SK-N-SH (cell line): ENCODE measurements around the gene KRT6B. TPM values are rescaled to one million over a fixed set of nuclear protein-coding genes. Genes with fewer than 3 reads are reported as not detected.

Experiments
- CTCF ChIA-PET: fragments of 300-600, 350-600 bp; formaldehyde crosslinking; extraction: SDS; loops from one replicate; lab custom pipeline; 2021; lab: Yijun Ruan, JAX
- POLR2A ChIA-PET: fragments of 350-600 bp; sonication (Branson Sonifier 250); formaldehyde crosslinking; extraction: SDS; loops from one replicate; lab custom pipeline; 2020; ENCODE audit warnings: antibody characterized with exemption, inconsistent platforms; lab: Yijun Ruan, JAX
- DNase-seq: peaks from one replicate; pipeline ENCODE4 v3.0.0; 2012
- H2AFZ ChIP-seq: fragments of 200-600 bp; sonication (generic); 2 replicates; pipeline ENCODE4 v1.8.1; 2016; ENCODE audit warnings: antibody characterized with exemption, mild to moderate bottlenecking, low read depth
- H3F3A ChIP-seq: fragments of 200-600 bp; sonication (generic); replicated peaks from 2 replicates; pipeline ENCODE3; 2016; ENCODE audit warnings: antibody characterized with exemption, mild to moderate bottlenecking; ENCODE audit not compliant: insufficient read depth
- H3K27ac ChIP-seq, 2 experiments: fragments of 200-500 bp in 1 of 2; fragments of 200-600 bp in 1 of 2; sonication (Bioruptor generic) in 1 of 2; sonication (generic), shearing (Covaris generic) in 1 of 2; 2 replicates each; pipeline versions ENCODE4 v1.5.1 to v1.6.1; 2014 to 2016; ENCODE audit warnings: low read depth in 2 of 2, inconsistent platforms in 1 of 2, low read length in 1 of 2, mild to moderate bottlenecking in 1 of 2, mixed read lengths in 1 of 2
- H3K27me3 ChIP-seq: fragments of 200-600 bp; sonication (generic), shearing (Covaris generic); 2 replicates; pipeline ENCODE4 v1.6.1; 2016; ENCODE audit warnings: mixed run types; ENCODE audit not compliant: insufficient read depth
- H3K36me3 ChIP-seq, 2 experiments: fragments of 200-500 bp in 1 of 2; fragments of 200-600 bp in 1 of 2; sonication (Bioruptor generic) in 1 of 2; sonication (generic) in 1 of 2; replicated peaks in 1 of 2; 2 replicates each; pipeline versions ENCODE3 to v1.5.1; 2014 to 2016; ENCODE audit warnings: low read length in 1 of 2, mild to moderate bottlenecking in 1 of 2; ENCODE audit not compliant: insufficient read depth in 2 of 2, control insufficient read depth in 1 of 2
- H3K4me1 ChIP-seq, 2 experiments: fragments of 200-500 bp in 1 of 2; fragments of 200-600 bp in 1 of 2; sonication (Bioruptor generic) in 1 of 2; sonication (generic), shearing (Covaris generic) in 1 of 2; 2 replicates each; pipeline versions ENCODE4 v1.5.1 to v1.6.1; 2014 to 2016; ENCODE audit warnings: low read depth in 1 of 2, low read length in 1 of 2, mixed run types in 1 of 2; ENCODE audit not compliant: insufficient read depth in 2 of 2, control insufficient read depth in 1 of 2
- H3K4me2 ChIP-seq: fragments of 200-600 bp; sonication (generic), shearing (Covaris generic); 2 replicates; pipeline ENCODE4 v1.6.1; 2017; ENCODE audit warnings: mixed run types
- H3K4me3 ChIP-seq, 2 experiments: fragments of 200-500 bp in 1 of 2; fragments of 200-600 bp in 1 of 2; sonication (Bioruptor generic) in 1 of 2; sonication (generic), shearing (Covaris generic) in 1 of 2; 2 replicates each; pipeline versions ENCODE4 v1.5.1 to v1.8.1; 2014 to 2016; ENCODE audit warnings: low read depth in 2 of 2, inconsistent platforms in 1 of 2, low read length in 1 of 2, mild to moderate bottlenecking in 1 of 2, mixed read lengths in 1 of 2, moderate library complexity in 1 of 2
- H3K79me2 ChIP-seq: fragments of 200-600 bp; sonication (generic); 2 replicates; pipeline ENCODE4 v1.8.1; 2017; ENCODE audit warnings: mild to moderate bottlenecking; ENCODE audit not compliant: insufficient read depth
- H3K9ac ChIP-seq: fragments of 200-600 bp; sonication (generic); 2 replicates; pipeline ENCODE4 v1.6.1; 2017; ENCODE audit warnings: mixed run types
- H3K9me2 ChIP-seq: fragments of 200-600 bp; sonication (generic); 2 replicates; pipeline ENCODE4 v1.6.1; 2017; ENCODE audit warnings: mixed run types
- H3K9me3 ChIP-seq: fragments of 200-600 bp; sonication (generic); 2 replicates; pipeline ENCODE4 v1.6.1; 2017; ENCODE audit warnings: mixed run types, mild to moderate bottlenecking, moderate library complexity
- H4K20me1 ChIP-seq: fragments of 200-600 bp; sonication (generic); 2 replicates; pipeline ENCODE4 v1.6.1; 2017; ENCODE audit warnings: mild to moderate bottlenecking, mixed run types; ENCODE audit not compliant: insufficient read depth
- CTCF ChIP-seq: fragments of 200-600 bp; sonication (generic); IDR thresholded peaks from 2 replicates; pipeline ENCODE4 v1.6.1; 2017; ENCODE audit warnings: antibody characterized with exemption, mild to moderate bottlenecking, moderate library complexity
- ELF1 ChIP-seq: IDR thresholded peaks from 2 replicates; pipeline ENCODE4 v1.4.0; 2012
- FOSL2 ChIP-seq: IDR thresholded peaks from 2 replicates; pipeline ENCODE4 v1.4.0; 2012; ENCODE audit warnings: low read depth, mild to moderate bottlenecking, moderate library complexity, borderline replicate concordance
- FOXM1 ChIP-seq: IDR thresholded peaks from 2 replicates; pipeline ENCODE4 v1.4.0; 2012; ENCODE audit warnings: low read depth, mild to moderate bottlenecking
- GABPA ChIP-seq: IDR thresholded peaks from 2 replicates; pipeline ENCODE4 v1.4.0; 2012; ENCODE audit warnings: low read depth, mild to moderate bottlenecking
- JUND ChIP-seq: IDR thresholded peaks from 2 replicates; pipeline ENCODE4 v1.4.0; 2012
- MAX ChIP-seq: IDR thresholded peaks from 2 replicates; pipeline ENCODE4 v1.4.0; 2012; ENCODE audit warnings: low read depth
- MXI1 ChIP-seq: IDR thresholded peaks from 2 replicates; pipeline ENCODE4 v1.6.1; 2012; ENCODE audit warnings: mild to moderate bottlenecking, low read depth, low read length, improper control_type of control experiment
- RAD21 ChIP-seq: IDR thresholded peaks from 2 replicates; pipeline ENCODE4 v1.6.1; 2012; ENCODE audit warnings: mild to moderate bottlenecking, low read length
- RCOR1 ChIP-seq: fragments of 150-350 bp; IDR thresholded peaks from 2 replicates; pipeline ENCODE4 v1.6.1; 2017; ENCODE audit warnings: antibody characterized with exemption, low read length
- RXRA ChIP-seq: IDR thresholded peaks from 2 replicates; pipeline ENCODE4 v1.4.0; 2012; ENCODE audit warnings: low read depth, mild to moderate bottlenecking, borderline replicate concordance
- SMC3 ChIP-seq: IDR thresholded peaks from 2 replicates; pipeline ENCODE4 v1.6.1; 2012; ENCODE audit warnings: low read depth, low read length, improper control_type of control experiment
- TCF12 ChIP-seq: IDR thresholded peaks from 2 replicates; pipeline ENCODE4 v1.4.0; 2012
- TEAD4 ChIP-seq: IDR thresholded peaks from 2 replicates; pipeline ENCODE4 v1.4.0; 2012; ENCODE audit warnings: mild to moderate bottlenecking, borderline replicate concordance; ENCODE audit not compliant: insufficient read depth
- WGBS: methylation state at CpG from one replicate; pipeline ENCODE4 v1.1.6; 2017; ENCODE audit warnings: low lambda C conversion rate; 5-methylcytosine and 5-hydroxymethylcytosine counted together
- polyA plus RNA-seq, 3 experiments: library from polyadenylated mRNA; depleted of rRNA; stranded (reverse); fragments of >200 nt; gene quantifications; 2 replicates each; pipeline ENCODE4 v1.2.3, GENCODE V29; 2012
- TF ChIP-seq, protein P1 (sequence below): IDR thresholded peaks from 2 replicates; pipeline ENCODE4; 2012

KRT6B gene
- polyA plus RNA-seq, 1 of the 3 experiments (the other 2 are of a cell fraction): not detected

GRCh38 chr12:52486166-52487105 is 34.5 kb upstream of the KRT6B start (continued):
- TF ChIP-seq ELF1: no peak
- TF ChIP-seq TEAD4: no peak
- TF ChIP-seq FOSL2: no peak
- no peak for TF ChIP-seq GABPA
- TF ChIP-seq, protein P1, sequence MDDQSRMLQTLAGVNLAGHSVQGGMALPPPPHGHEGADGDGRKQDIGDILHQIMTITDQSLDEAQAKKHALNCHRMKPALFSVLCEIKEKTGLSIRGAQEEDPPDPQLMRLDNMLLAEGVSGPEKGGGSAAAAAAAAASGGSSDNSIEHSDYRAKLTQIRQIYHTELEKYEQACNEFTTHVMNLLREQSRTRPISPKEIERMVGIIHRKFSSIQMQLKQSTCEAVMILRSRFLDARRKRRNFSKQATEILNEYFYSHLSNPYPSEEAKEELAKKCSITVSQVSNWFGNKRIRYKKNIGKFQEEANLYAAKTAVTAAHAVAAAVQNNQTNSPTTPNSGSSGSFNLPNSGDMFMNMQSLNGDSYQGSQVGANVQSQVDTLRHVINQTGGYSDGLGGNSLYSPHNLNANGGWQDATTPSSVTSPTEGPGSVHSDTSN: no peak
- no peak for TF ChIP-seq SMC3
- no peak for TF ChIP-seq JUND
- no peak for TF ChIP-seq TCF12
- no peak for TF ChIP-seq FOXM1
- TF ChIP-seq, all 33 proteins: peak for 0

DNA sequence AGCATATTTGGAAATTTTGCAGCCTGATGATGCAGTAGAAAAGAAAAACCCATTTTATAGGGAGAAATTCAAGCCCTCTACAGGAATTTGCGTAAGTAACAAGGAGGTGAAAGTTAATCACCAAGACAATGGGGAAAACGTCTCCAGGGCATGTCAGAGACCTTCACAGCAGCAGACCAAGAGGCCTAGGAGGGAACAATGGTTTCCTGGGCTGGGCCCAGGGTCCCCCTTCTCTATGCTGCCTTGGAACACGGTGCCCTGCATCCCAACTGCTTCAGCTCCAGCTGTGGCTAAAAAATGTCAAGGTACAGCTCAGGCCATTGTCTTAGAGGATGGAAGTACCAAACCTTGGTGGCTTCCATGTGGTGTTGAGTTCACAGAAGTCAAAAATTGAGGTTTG is 28.1 kb upstream of the KRT6B start:
- H3K9ac ChIP-seq: no peak overlapping the region
- H3K27me3 ChIP-seq: peaks cover 4% of the 10 kb centered on the region; the same call in 1 of the 2 replicates
- no peaks in the 10 kb centered on the region for H3K9me2 ChIP-seq
- H3K9me3 ChIP-seq: peaks cover 6% of the 10 kb centered on the region; the same call in 1 of the 2 replicates
- no peaks in the 10 kb centered on the region for H4K20me1 ChIP-seq
- 11% methylated on average over 3 of the region's 3 CpGs for WGBS
- no peaks in the 10 kb centered on the region for H3K4me1 ChIP-seq
- no peaks in the 10 kb centered on the region for H3K36me3 ChIP-seq
- H3K79me2 ChIP-seq: no peaks in the 10 kb centered on the region
- H3F3A ChIP-seq: no peaks in the 10 kb centered on the region
- no peak overlapping the region for H3K4me2 ChIP-seq
- no peak overlapping the region for H3K27ac ChIP-seq
- no peak overlapping the region for H3K4me3 ChIP-seq
- ChIA-PET CTCF (no interaction called here), POLR2A (no interaction called here)
- no peak for DNase-seq
- no peak overlapping the region for H2AFZ ChIP-seq
- TF ChIP-seq MXI1: no peak
- TF ChIP-seq RAD21: no peak
- no peak for TF ChIP-seq FOSL2

DNA sequence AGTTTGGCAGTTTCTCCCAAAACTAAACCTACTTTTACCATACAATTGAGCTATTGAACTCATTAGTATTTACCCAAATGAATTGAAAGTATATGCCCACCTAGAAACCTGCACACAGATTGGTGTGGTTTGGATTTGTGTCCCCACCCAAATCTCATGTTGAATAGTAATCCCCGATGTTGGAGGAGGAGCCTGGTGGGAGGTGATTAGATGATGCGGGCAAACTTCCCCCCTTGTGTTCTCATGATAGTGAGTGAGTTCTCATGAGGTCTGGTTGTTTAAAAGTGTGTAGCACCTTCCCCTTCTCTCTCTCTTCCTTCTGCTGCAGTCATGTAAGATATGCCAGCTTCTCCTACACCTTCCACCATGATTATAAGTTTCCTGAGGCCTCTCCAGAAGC is 25.7 kb upstream of the KRT6B start:
- no peaks in the 10 kb centered on the region for H3K9me2 ChIP-seq
- no peak overlapping the region for H3K27ac ChIP-seq
- no peak overlapping the region for H2AFZ ChIP-seq
- POLR2A ChIA-PET: interaction anchor here (0.6 kb wide), 1 partner anchor 97 kb away, joined by 3 read pairs; no protein-coding TSS in a partner anchor
- H3K79me2 ChIP-seq: no peaks in the 10 kb centered on the region
- H3K4me3 ChIP-seq: no peak overlapping the region
- H3K9me3 ChIP-seq: no peaks in the 10 kb centered on the region
- H3K36me3 ChIP-seq: no peaks in the 10 kb centered on the region
- peaks cover 4% of the 10 kb centered on the region; the same call in 1 of the 2 replicates for H3K27me3 ChIP-seq
- H3K9ac ChIP-seq: no peak overlapping the region
- no peak for DNase-seq
- H4K20me1 ChIP-seq: no peaks in the 10 kb centered on the region
- CTCF ChIA-PET: interaction anchor here (1.0 to 1.2 kb wide), 2 partner anchors 22 to 98 kb away, joined by 3 read pairs; no protein-coding TSS in a partner anchor
- H3K4me1 ChIP-seq: no peaks in the 10 kb centered on the region
- TF ChIP-seq RXRA (no peak), RCOR1 (no peak), MXI1 (no peak), MAX (no peak), ELF1 (no peak), CTCF (no peak), FOSL2 (no peak)
- TF ChIP-seq, protein P1: no peak
- WGBS: 11% methylated on average over 2 of the region's 2 CpGs
- no peak overlapping the region for H3K4me2 ChIP-seq
- H3F3A ChIP-seq: no peaks in the 10 kb centered on the region
